Hematopoietic multipotent progenitor cell treated with erythropoietin and hydrocortisone succinate and interleukin-3 and kit ligand, for 8 days (in vitro differentiated cells): ENCODE measurements around the gene PLCL2.

Experiments used
- DNase-seq: peaks from one replicate; pipeline ENCODE4 v3.0.0-alpha.2; 2015

Gene PLCL2

GRCh38 chr3:17023006-17023664 lies 138.4 kb downstream of the PLCL2 start:
- no peak for DNase-seq

- no peak for DNase-seq
These were observed 140.9 kb downstream of the PLCL2 start for GRCh38 chr3:17025594-17026139.

GRCh38 chr3:17027318-17027717 lies 142.6 kb downstream of the PLCL2 start:
- DNase-seq = no peak

- no peak for DNase-seq
These were observed 143.6 kb downstream of the PLCL2 start for GRCh38 chr3:17028363-17028762.

- DNase-seq = no peak
These were observed 145.7 kb downstream of the PLCL2 start for GRCh38 chr3:17030438-17030837.

- DNase-seq = no peak
These were observed 146.3 kb downstream of the PLCL2 start for GRCh38 chr3:17030956-17031652.

GRCh38 chr3:17032407-17033034 lies 147.8 kb downstream of the PLCL2 start:
- peak; percentile 69 for DNase-seq

- peak; percentile 28 for DNase-seq
These were observed 148.9 kb downstream of the PLCL2 start for GRCh38 chr3:17033516-17034168.

- no peak for DNase-seq
These were observed 150.3 kb downstream of the PLCL2 start for GRCh38 chr3:17035033-17035432.

DNA sequence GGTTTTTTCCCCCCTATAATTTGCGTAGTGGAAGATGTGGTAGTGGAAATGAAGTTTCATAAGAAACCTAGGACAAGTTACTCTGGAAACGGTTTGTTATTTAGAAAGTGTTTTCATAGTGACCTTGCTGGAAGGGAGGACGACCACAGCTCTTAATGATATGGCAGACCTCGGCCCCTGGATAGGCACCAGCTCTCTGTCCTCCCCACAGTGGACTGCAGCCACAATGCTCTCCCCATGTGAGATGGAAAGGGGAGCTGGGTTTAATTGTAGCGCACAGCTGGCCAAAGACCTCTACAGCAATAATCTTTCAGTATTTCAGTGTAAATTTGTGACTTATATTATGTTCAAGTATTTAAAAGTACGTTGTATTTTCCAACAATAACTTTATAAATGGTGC lies 151.2 kb downstream of the PLCL2 start:
- DNase-seq = no peak

GRCh38 chr3:17038141-17038540 lies 153.4 kb downstream of the PLCL2 start:
- no peak for DNase-seq

- no peak for DNase-seq
These were observed 154.3 kb downstream of the PLCL2 start for GRCh38 chr3:17038900-17039553.

GRCh38 chr3:17039594-17039993 lies 154.8 kb downstream of the PLCL2 start:
- DNase-seq = peak; percentile 14

DNA sequence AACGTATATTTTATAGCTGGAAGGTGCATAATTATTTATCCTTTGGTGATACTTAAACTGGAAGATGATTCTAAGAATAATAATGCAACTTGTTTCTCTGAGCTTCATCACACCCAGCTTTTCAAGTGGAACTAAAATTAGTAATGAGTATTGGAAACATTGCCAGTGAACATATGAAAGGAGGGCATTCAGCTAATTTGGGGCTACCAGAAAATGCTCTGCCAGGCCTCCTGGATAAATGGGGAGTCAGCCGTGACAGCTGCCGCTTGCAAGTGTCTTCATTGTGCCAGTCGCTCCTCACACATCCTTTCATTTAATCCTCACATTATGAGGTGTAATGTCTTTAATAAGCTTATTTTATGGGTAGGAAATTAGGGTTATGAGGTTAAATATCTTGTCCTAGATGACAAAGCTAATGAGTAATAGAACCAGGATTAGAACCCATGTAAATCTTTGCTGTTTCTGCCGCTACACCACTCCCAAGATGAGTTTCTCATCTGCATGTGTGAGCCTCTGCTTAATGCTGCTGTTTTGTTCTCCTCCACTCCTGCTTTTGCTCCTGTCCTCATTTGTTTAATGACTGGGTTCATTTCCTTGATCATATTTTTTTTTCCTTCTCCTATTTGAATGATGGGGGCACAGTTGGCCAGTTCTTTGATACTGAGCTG lies 155.7 kb downstream of the PLCL2 start:
- no peak for DNase-seq

- DNase-seq = no peak
These were observed 156.2 kb downstream of the PLCL2 start for GRCh38 chr3:17040990-17041377.

DNA sequence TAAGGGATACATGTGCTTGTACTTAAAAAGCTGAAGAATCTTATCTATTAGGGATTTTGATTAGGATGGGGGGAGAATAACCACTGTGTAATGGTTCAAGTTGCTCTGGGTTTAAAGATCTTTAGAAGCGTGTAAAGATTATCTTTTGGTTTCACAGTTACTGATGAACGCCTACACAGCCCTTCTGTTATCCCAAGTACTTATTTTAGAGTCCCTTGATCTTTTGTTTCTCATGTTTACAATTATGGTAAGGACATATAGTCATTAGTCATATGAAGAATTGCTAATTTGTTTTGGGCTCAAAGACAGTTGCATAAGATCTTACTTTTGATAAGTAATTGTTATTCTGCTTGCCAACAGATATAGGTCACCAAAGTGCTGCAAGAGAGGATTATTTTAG lies 160.1 kb downstream of the PLCL2 start:
- DNase-seq = no peak

- no peak for DNase-seq
These were observed 160.9 kb downstream of the PLCL2 start for GRCh38 chr3:17045705-17046104.

DNA sequence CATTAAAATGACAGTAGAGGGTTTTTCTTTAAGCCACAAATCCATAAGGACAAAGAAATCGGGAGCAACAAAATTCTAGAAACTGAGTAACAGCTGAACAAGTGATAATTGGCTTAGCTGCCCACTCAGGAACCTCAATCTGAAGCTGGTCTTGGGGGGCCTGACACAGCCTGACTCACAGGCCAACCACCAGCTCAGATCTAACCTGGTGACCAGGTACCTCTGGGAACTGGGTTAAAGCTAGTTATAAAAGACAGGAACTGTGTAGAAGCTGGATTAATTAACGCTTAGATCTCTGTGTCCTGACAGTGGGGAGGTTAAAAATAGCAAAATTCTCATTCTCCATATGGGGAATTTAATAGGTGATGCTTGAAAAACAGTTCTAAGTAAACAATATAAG lies 161.9 kb downstream of the PLCL2 start:
- no peak for DNase-seq

DNA sequence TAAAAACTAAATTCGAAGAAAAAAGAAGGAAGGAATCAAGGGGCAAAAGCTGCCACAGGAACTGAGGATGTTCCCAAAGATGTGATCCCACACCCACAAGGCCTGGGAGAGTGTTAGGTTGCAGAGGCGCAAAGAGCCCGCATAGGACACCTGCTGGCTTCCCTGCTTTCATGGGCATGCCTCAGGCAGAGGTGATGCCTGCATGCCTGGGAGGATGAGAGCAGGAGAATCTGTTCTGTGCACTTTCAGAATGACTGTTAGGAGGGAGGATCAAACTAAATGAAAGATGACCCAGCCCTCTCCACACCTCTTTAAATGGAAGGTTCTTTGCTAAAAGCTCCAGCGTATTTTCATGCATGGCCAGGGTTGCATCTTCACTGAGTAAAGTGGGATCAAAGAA lies 162.4 kb downstream of the PLCL2 start:
- no peak for DNase-seq

GRCh38 chr3:17047894-17048293 lies 163.1 kb downstream of the PLCL2 start:
- no peak for DNase-seq

DNA sequence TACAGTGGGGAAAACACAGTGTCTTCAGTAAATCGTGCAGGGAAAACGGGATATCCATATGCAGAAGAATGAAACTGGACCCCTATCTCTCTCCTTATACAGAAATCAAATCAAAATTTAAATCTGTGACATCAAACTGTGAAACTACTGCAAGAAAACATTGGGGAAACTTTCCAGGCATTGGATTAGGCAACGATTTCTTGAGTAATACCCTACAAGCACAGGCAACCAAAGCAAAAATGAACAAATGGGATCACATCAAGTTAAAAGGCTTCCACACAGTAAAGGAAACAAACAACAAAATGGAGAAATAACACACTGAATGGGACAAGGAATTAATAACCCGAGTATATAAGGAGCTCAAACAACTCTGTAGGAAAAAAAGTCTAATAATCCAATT lies 165.3 kb downstream of the PLCL2 start:
- DNase-seq = no peak

- DNase-seq = no peak
These were observed 165.8 kb downstream of the PLCL2 start for GRCh38 chr3:17050506-17050905.
